H1 (cell line): ENCODE data around the gene PLB1. TPM values are rescaled to one million over a fixed set of nuclear protein-coding genes. Genes with fewer than 3 reads are reported as not detected.

Experiments
- CTCF ChIA-PET: fragments of 300-600 bp; sonication (Branson Sonifier 250); formaldehyde crosslinking; loops from one replicate; lab custom pipeline; 2021; ENCODE audit not compliant: partially characterized antibody; lab: Charles Lee
- POLR2A ChIA-PET: fragments of 300-600 bp; sonication (Branson Sonifier 250); formaldehyde crosslinking; loops from one replicate; lab custom pipeline; 2021; ENCODE audit warnings: inconsistent platforms; ENCODE audit not compliant: partially characterized antibody; lab: Charles Lee
- DNase-seq, 2 experiments: peaks; one replicate each; pipeline versions ENCODE4 v3.0.0 to v3.0.0-alpha.2; 2010 to 2022; ENCODE audit warnings: low spot score in 2 of 2, low read depth in 1 of 2, mixed read lengths in 1 of 2
- FAIRE-seq: peaks from 2 replicates; lab custom pipeline; 2011; peaks lifted over from hg19 to GRCh38; lab: Jason Lieb, UNC
- H2AFZ ChIP-seq: 2 replicates; pipeline ENCODE4 v1.8.1; 2012; ENCODE audit warnings: low read length, inconsistent platforms
- H2AK5ac ChIP-seq: 2 replicates; pipeline ENCODE4 v1.6.1; 2013; ENCODE audit warnings: low read depth, low read length
- H2BK120ac ChIP-seq: replicated peaks from 2 replicates; pipeline ENCODE3; 2013; ENCODE audit warnings: low read depth, low read length, inconsistent platforms
- H2BK12ac ChIP-seq: 2 replicates; pipeline ENCODE4 v1.6.1; 2013; ENCODE audit warnings: low read depth, low read length
- H2BK15ac ChIP-seq: 2 replicates; pipeline ENCODE4 v1.6.1; 2013; ENCODE audit warnings: low read length
- H2BK20ac ChIP-seq: 2 replicates; pipeline ENCODE4 v1.6.1; 2013; ENCODE audit warnings: low read length
- H2BK5ac ChIP-seq: 2 replicates; pipeline ENCODE4 v1.6.1; 2013; ENCODE audit warnings: low read depth, low read length
- H3K14ac ChIP-seq: 2 replicates; pipeline ENCODE4 v1.6.1; 2013; ENCODE audit warnings: inconsistent platforms; ENCODE audit not compliant: insufficient read length
- H3K18ac ChIP-seq: 2 replicates; pipeline ENCODE4 v1.6.1; 2013; ENCODE audit warnings: low read length; ENCODE audit errors: extremely low read depth
- H3K23ac ChIP-seq: 2 replicates; pipeline ENCODE4 v1.6.1; 2013; ENCODE audit warnings: inconsistent platforms; ENCODE audit not compliant: insufficient read length
- H3K23me2 ChIP-seq: 2 replicates; pipeline ENCODE4 v1.6.1; 2013; ENCODE audit warnings: low read depth, low read length
- H3K27ac ChIP-seq: 2 replicates; pipeline ENCODE4 v1.6.1; 2011; ENCODE audit warnings: low read depth, low read length, inconsistent platforms
- H3K27me3 ChIP-seq, 4 experiments: replicated peaks in 1 of 4; 1 replicate in 1 of 4; 2 replicates in 3 of 4; pipeline versions ENCODE4 v1.6.1 to v1.8.1; 2011 to 2013; ENCODE audit warnings: low read length in 3 of 4, mild to moderate bottlenecking in 3 of 4, inconsistent platforms in 2 of 4, mixed read lengths in 2 of 4, moderate library complexity in 1 of 4; ENCODE audit not compliant: control insufficient read depth in 3 of 4, insufficient read depth in 3 of 4; ENCODE audit errors: extremely low read depth in 1 of 4
- H3K36me3 ChIP-seq, 4 experiments: 2 replicates each; pipeline versions ENCODE4 v1.6.1 to v1.8.1; 2011 to 2013; ENCODE audit warnings: mild to moderate bottlenecking in 4 of 4, low read length in 3 of 4, moderate library complexity in 2 of 4, control low read depth in 1 of 4, inconsistent platforms in 1 of 4; ENCODE audit not compliant: insufficient read depth in 4 of 4, control insufficient read depth in 2 of 4
- H3K4ac ChIP-seq: replicated peaks from 2 replicates; pipeline ENCODE3; 2013; ENCODE audit warnings: low read length, low read depth, mixed read lengths, inconsistent platforms; ENCODE audit not compliant: insufficient read length
- H3K4me1 ChIP-seq, 4 experiments: replicated peaks in 1 of 4; 1 replicate in 1 of 4; 2 replicates in 3 of 4; pipeline versions ENCODE4 v1.6.1 to v1.8.1; 2011 to 2013; ENCODE audit warnings: low read length in 3 of 4, inconsistent platforms in 2 of 4, mixed read lengths in 1 of 4; ENCODE audit not compliant: insufficient read depth in 4 of 4, control insufficient read depth in 3 of 4
- H3K4me2 ChIP-seq, 2 experiments: 2 replicates each; pipeline versions ENCODE4 v1.6.1 to v1.8.1; 2011 to 2013; ENCODE audit warnings: low read depth in 2 of 2, low read length in 2 of 2, control low read depth in 1 of 2, inconsistent platforms in 1 of 2, mild to moderate bottlenecking in 1 of 2; ENCODE audit not compliant: insufficient read depth in 1 of 2
- H3K4me3 ChIP-seq, 4 experiments: fragments of 200-600, 300-600 bp in 1 of 4; sonication (generic), shearing (Covaris generic), sonication (Bioruptor Twin) in 1 of 4; 2 replicates each; pipeline versions ENCODE4 v1.5.1 to v1.8.1; 2011 to 2016; ENCODE audit warnings: low read length in 4 of 4, low read depth in 3 of 4, control low read depth in 2 of 4, inconsistent platforms in 2 of 4, mild to moderate bottlenecking in 2 of 4, mixed read lengths in 1 of 4, moderate library complexity in 1 of 4; ENCODE audit not compliant: insufficient read depth in 2 of 4; ENCODE audit errors: extremely low read depth in 1 of 4
- H3K56ac ChIP-seq: replicated peaks from 2 replicates; pipeline ENCODE3; 2013; ENCODE audit warnings: low read depth, mild to moderate bottlenecking, mixed read lengths, low read length, inconsistent platforms; ENCODE audit not compliant: insufficient read length
- H3K79me1 ChIP-seq: 2 replicates; pipeline ENCODE4 v1.6.1; 2013; ENCODE audit warnings: low read depth, low read length, control low read depth
- H3K79me2 ChIP-seq, 2 experiments: 2 replicates each; pipeline versions ENCODE4 v1.6.1 to v1.8.1; 2012 to 2013; ENCODE audit warnings: low read length in 2 of 2, mild to moderate bottlenecking in 2 of 2, inconsistent platforms in 1 of 2; ENCODE audit not compliant: insufficient read depth in 2 of 2, control insufficient read depth in 1 of 2
- H3K9ac ChIP-seq, 4 experiments: replicated peaks in 1 of 4; 1 replicate in 1 of 4; 2 replicates in 3 of 4; pipeline versions ENCODE4 v1.6.1 to v1.8.1; 2011 to 2013; ENCODE audit warnings: low read depth in 3 of 4, low read length in 3 of 4, control low read depth in 2 of 4, mild to moderate bottlenecking in 2 of 4, moderate library complexity in 2 of 4, inconsistent platforms in 1 of 4; ENCODE audit errors: extremely low read depth in 1 of 4
- H3K9me3 ChIP-seq, 2 experiments: 2 replicates each; pipeline versions ENCODE4 v1.6.1 to v1.8.1; 2012 to 2013; ENCODE audit warnings: mild to moderate bottlenecking in 2 of 2, moderate library complexity in 2 of 2, control low read depth in 1 of 2, inconsistent platforms in 1 of 2, low read depth in 1 of 2, low read length in 1 of 2, mixed read lengths in 1 of 2; ENCODE audit not compliant: insufficient read depth in 2 of 2
- H4K20me1 ChIP-seq, 2 experiments: replicated peaks in 1 of 2; 2 replicates each; pipeline versions ENCODE3 to v1.8.1; 2011 to 2013; ENCODE audit warnings: inconsistent platforms in 2 of 2, low read length in 2 of 2, mild to moderate bottlenecking in 1 of 2; ENCODE audit not compliant: insufficient read depth in 2 of 2, control insufficient read depth in 1 of 2
- H4K5ac ChIP-seq: 2 replicates; pipeline ENCODE4 v1.6.1; 2013; ENCODE audit warnings: low read length, low read depth, mixed read lengths, inconsistent platforms; ENCODE audit not compliant: insufficient read length
- H4K8ac ChIP-seq: 2 replicates; pipeline ENCODE4 v1.8.0; 2013; ENCODE audit warnings: mild to moderate bottlenecking, moderate library complexity, low read length, inconsistent platforms; ENCODE audit not compliant: insufficient read depth; ENCODE audit errors: extremely low read depth
- H4K91ac ChIP-seq: replicated peaks from 2 replicates; pipeline ENCODE3; 2013; ENCODE audit warnings: low read length, mixed read lengths, inconsistent platforms; ENCODE audit not compliant: insufficient read length
- ASH2L ChIP-seq: fragments of 200-600, 300-600 bp; sonication (generic); IDR thresholded peaks from one replicate; pipeline ENCODE4 v1.7.1; 2017; ENCODE audit warnings: low read length
- CBX8 ChIP-seq: fragments of 300-800, 300-1000 bp; sonication (generic); IDR thresholded peaks from 2 replicates; pipeline ENCODE4 v1.7.1; 2016; ENCODE audit warnings: low read depth, low read length, borderline replicate concordance
- CREB1 ChIP-seq: IDR thresholded peaks from 2 replicates; pipeline ENCODE4 v1.6.1; 2012; ENCODE audit warnings: inconsistent platforms
- HDAC6 ChIP-seq: IDR thresholded peaks from one replicate; pipeline ENCODE4 v1.7.1; 2012; ENCODE audit warnings: low read depth, mild to moderate bottlenecking, inconsistent platforms, low read length, moderate library complexity
- KDM5A ChIP-seq: fragments of 200-600 bp; IDR thresholded peaks from 2 replicates; pipeline ENCODE4 v1.7.1; 2012; ENCODE audit warnings: mild to moderate bottlenecking, low read length, inconsistent platforms, mixed read lengths
- MAFK ChIP-seq: IDR thresholded peaks from 2 replicates; pipeline ENCODE4 v1.6.1; 2012; ENCODE audit warnings: low read depth, mild to moderate bottlenecking, improper control_type of control experiment, low read length
- RFX5 ChIP-seq: IDR thresholded peaks from 2 replicates; pipeline ENCODE4 v1.6.1; 2011; ENCODE audit warnings: low read depth, low read length, improper control_type of control experiment, borderline replicate concordance
- SAP30 ChIP-seq: fragments of 300-600 bp; sonication (generic); IDR thresholded peaks from 2 replicates; pipeline ENCODE4 v1.7.1; 2012; ENCODE audit warnings: low read length, moderate library complexity, mild to moderate bottlenecking, inconsistent platforms; ENCODE audit not compliant: insufficient read depth, insufficient replicate concordance
- SIX5 ChIP-seq: IDR thresholded peaks from 2 replicates; pipeline ENCODE4 v1.6.1; 2011; ENCODE audit warnings: mild to moderate bottlenecking, low read depth, low read length
- SRF ChIP-seq: IDR thresholded peaks from 2 replicates; pipeline ENCODE4 v1.6.1; 2011; ENCODE audit warnings: mild to moderate bottlenecking, low read depth, low read length, moderate library complexity
- TCF12 ChIP-seq: IDR thresholded peaks from 2 replicates; pipeline ENCODE4 v1.6.1; 2011; ENCODE audit warnings: low read depth, mild to moderate bottlenecking, low read length
- WGBS, 2 experiments: shearing (Covaris generic) in 1 of 2; methylation state at CpG; one replicate each; pipeline versions ENCODE4 v1.1.6 to v1.1.7; 2013 to 2015; ENCODE audit warnings: low lambda C conversion rate in 2 of 2, mixed read lengths in 2 of 2, inconsistent platforms in 1 of 2, low coverage in 1 of 2, missing lambda C conversion rate in 1 of 2; ENCODE audit not compliant: insufficient replicate concordance in 2 of 2, insufficient coverage in 1 of 2, insufficient read length in 1 of 2; ENCODE audit errors: extremely low coverage in 1 of 2, missing lambda C conversion rate in 1 of 2; 5-methylcytosine and 5-hydroxymethylcytosine counted together
- polyA plus RNA-seq, 7 experiments: library from polyadenylated mRNA; depleted of rRNA in 3 of 7; stranded (reverse) in 5 of 7; unstranded in 2 of 7; fragments of >200 nt in 5 of 7; fragments of 200-250 nt in 2 of 7; gene quantifications; 1 replicate in 5 of 7; 2 replicates in 1 of 7; 4 replicates in 1 of 7; pipeline versions ENCODE4 v1.2.1 to v1.2.3, GENCODE V29; 2011 to 2013; ENCODE audit warnings: missing spikeins in 2 of 7, mixed read lengths in 2 of 7
- total RNA-seq: library from RNA; stranded (reverse); fragmentation: NEBNext Ultra II Directional; extraction: Animal tissue kit (Norgen Biotek cat#: 25700); gene quantifications from 2 replicates; pipeline ENCODE4 v1.2.1, GENCODE V29; 2021
- TF ChIP-seq, protein P1 (sequence below), 3 experiments: IDR thresholded peaks; 1 replicate in 2 of 3; 2 replicates in 1 of 3; pipeline versions ENCODE4 v1.5.1 to v1.6.1; 2011; ENCODE audit warnings: low read length in 3 of 3, mild to moderate bottlenecking in 3 of 3, inconsistent platforms in 2 of 3, low read depth in 1 of 3, moderate library complexity in 1 of 3; ENCODE audit not compliant: insufficient read depth in 1 of 3; ENCODE audit errors: control extremely low read depth in 1 of 3

Gene PLB1
- total and polyA plus RNA-seq, 2 of the 8 experiments (the other 6 are each of a cell fraction or from before 2014, with no cell fraction given): 0.20 to 0.36 TPM

DNA sequence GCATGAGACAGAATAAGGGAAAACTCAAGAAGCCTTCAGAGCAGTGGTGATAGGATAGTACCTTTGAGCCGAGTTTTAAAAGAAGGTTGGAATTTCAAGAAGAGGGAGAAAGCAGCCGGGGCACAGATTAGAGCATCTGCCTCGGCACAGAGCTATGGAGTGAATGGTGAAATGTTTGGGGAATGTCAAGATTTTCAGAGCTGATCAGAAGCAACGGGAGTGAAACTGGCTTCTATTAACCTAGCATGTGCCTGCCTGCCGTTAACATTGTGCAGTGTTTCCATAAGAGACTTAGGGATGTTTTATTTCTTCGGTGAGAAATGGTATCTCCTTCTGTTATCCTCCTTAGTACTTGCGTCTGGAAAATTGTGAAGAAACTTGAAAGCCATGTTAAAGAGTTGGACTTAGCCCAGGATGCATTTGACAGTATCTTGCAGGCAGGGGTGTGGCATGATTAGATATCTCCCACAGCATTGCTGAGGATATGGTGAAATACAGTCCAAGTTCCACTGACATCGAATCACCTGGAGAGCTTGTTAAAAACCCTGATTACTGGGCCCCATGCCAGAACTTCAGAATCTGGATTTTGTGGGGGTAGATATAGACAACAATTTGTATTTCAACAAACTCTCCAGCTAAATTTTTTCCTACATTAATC, 158.9 kb downstream of the PLB1 start:
- H3K79me1 ChIP-seq: no peaks in the 10 kb centered on the region
- peaks cover 0 to 2% (median 0%) of the 10 kb centered on the region in 4 experiments; a peak in 1 of 7 replicates for H3K4me1 ChIP-seq
- no peak overlapping the region for H4K5ac ChIP-seq
- H2BK20ac ChIP-seq: no peak overlapping the region
- no peak overlapping the region for H2BK12ac ChIP-seq
- H3K56ac ChIP-seq: no peak overlapping the region
- H2BK5ac ChIP-seq: no peak overlapping the region
- DNase-seq (no peak), FAIRE-seq (no peak)
- H3K4me2 ChIP-seq: no peak overlapping the region
- H3K9me3 ChIP-seq: no peaks in the 10 kb centered on the region
- ChIA-PET POLR2A (no interaction called here), CTCF (interaction anchor here (0.8 to 1.3 kb wide), 3 partner anchors 10 to 67 kb away, joined by 3 to 4 read pairs (median 3); no protein-coding TSS in a partner anchor)
- H3K4ac ChIP-seq: no peak overlapping the region
- no peak overlapping the region for H4K91ac ChIP-seq
- no peak overlapping the region for H3K4me3 ChIP-seq
- H3K14ac ChIP-seq: no peak overlapping the region
- H3K23me2 ChIP-seq: no peaks in the 10 kb centered on the region
- no peaks in the 10 kb centered on the region for H3K36me3 ChIP-seq
- no peak overlapping the region for H2BK120ac ChIP-seq
- H3K9ac ChIP-seq: no peak overlapping the region
- H3K23ac ChIP-seq: no peak overlapping the region
- H2AFZ ChIP-seq: no peak overlapping the region
- no peaks in the 10 kb centered on the region for H4K20me1 ChIP-seq
- no peak overlapping the region for H2AK5ac ChIP-seq
- no peak overlapping the region for H3K18ac ChIP-seq
- 84% methylated on average over 8 of the region's 8 CpGs; no CpG with 5 or more reads in 1 of the 2 experiments for WGBS, 2 experiments
- no peak overlapping the region for H2BK15ac ChIP-seq
- no peak overlapping the region for H4K8ac ChIP-seq
- H3K27ac ChIP-seq: no peak overlapping the region
- no peaks in the 10 kb centered on the region for H3K79me2 ChIP-seq
- no peaks in the 10 kb centered on the region for H3K27me3 ChIP-seq
- no peak for TF ChIP-seq CREB1
- no peak for TF ChIP-seq MAFK
- TF ChIP-seq HDAC6: no peak
- no peak for TF ChIP-seq SIX5
- TF ChIP-seq SRF: no peak
- TF ChIP-seq ASH2L: no peak
- no peak for TF ChIP-seq KDM5A
- TF ChIP-seq TCF12: no peak
- TF ChIP-seq, protein P1, sequence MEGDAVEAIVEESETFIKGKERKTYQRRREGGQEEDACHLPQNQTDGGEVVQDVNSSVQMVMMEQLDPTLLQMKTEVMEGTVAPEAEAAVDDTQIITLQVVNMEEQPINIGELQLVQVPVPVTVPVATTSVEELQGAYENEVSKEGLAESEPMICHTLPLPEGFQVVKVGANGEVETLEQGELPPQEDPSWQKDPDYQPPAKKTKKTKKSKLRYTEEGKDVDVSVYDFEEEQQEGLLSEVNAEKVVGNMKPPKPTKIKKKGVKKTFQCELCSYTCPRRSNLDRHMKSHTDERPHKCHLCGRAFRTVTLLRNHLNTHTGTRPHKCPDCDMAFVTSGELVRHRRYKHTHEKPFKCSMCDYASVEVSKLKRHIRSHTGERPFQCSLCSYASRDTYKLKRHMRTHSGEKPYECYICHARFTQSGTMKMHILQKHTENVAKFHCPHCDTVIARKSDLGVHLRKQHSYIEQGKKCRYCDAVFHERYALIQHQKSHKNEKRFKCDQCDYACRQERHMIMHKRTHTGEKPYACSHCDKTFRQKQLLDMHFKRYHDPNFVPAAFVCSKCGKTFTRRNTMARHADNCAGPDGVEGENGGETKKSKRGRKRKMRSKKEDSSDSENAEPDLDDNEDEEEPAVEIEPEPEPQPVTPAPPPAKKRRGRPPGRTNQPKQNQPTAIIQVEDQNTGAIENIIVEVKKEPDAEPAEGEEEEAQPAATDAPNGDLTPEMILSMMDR (IDR thresholded peaks at IDR 0.05; ENCODE audit: control extremely low read depth in 1 of 3, insufficient read depth in 1 of 3, low read depth in 1 of 3, low read length in 3 of 3): no peak
- TF ChIP-seq SAP30: no peak
- no peak for TF ChIP-seq CBX8
- no peak for TF ChIP-seq RFX5
